A673 (cell line): ENCODE measurements around the gene SDE2. TPM values are rescaled to one million over a fixed set of nuclear protein-coding genes. Genes with fewer than 3 reads are reported as not detected.

ENCODE experiments used
- BruUV-seq: library from RNA; stranded (reverse); fragments of 400-500 nt; replicated peaks from 2 replicates; lab custom pipeline; 2021; lab: Mats Ljungman, UMichigan
- CTCF ChIA-PET: fragments of 300-600 bp; sonication (Branson Sonifier 250); formaldehyde crosslinking; loops from one replicate; lab custom pipeline; 2022; ENCODE audit warnings: antibody characterized with exemption; lab: Charles Lee
- POLR2A ChIA-PET: fragments of 300-600 bp; sonication (Branson Sonifier 250); formaldehyde crosslinking; loops from one replicate; lab custom pipeline; 2022; ENCODE audit warnings: antibody characterized with exemption; ENCODE audit not compliant: low non-redundant PET; lab: Charles Lee
- DNase-seq: peaks from one replicate; pipeline ENCODE4 v3.0.0-alpha.2; 2015; ENCODE audit warnings: low spot score
- H3K27ac ChIP-seq: fragments of 200-600 bp; sonication (generic); 2 replicates; pipeline ENCODE4 v1.5.1; 2016; ENCODE audit warnings: mixed run types, low read depth, mild to moderate bottlenecking, mixed read lengths, antibody characterized with exemption, low read length; ENCODE audit not compliant: poor library complexity, severe bottlenecking
- H3K27me3 ChIP-seq: fragments of 200-600 bp; sonication (generic); replicated peaks from 2 replicates; pipeline ENCODE4 v1.6.1; 2017; ENCODE audit warnings: mixed run types, low read depth, mild to moderate bottlenecking, mixed read lengths, antibody characterized with exemption, low read length; ENCODE audit not compliant: insufficient read depth, poor library complexity
- H3K36me3 ChIP-seq: fragments of 200-600 bp; sonication (generic); 2 replicates; pipeline ENCODE4 v1.6.1; 2016; ENCODE audit warnings: mixed run types, mild to moderate bottlenecking, mixed read lengths, antibody characterized with exemption, low read length; ENCODE audit not compliant: insufficient read depth, poor library complexity, severe bottlenecking
- H3K4me1 ChIP-seq: fragments of 200-600 bp; sonication (generic); 2 replicates; pipeline ENCODE4 v1.6.1; 2017; ENCODE audit warnings: mixed run types, mild to moderate bottlenecking, mixed read lengths, antibody characterized with exemption, low read length; ENCODE audit not compliant: insufficient read depth, poor library complexity, severe bottlenecking
- H3K4me3 ChIP-seq: fragments of 200-600 bp; sonication (generic); 2 replicates; pipeline ENCODE4 v1.5.1; 2016; ENCODE audit warnings: low read depth, mixed run types, mild to moderate bottlenecking, mixed read lengths, low read length; ENCODE audit not compliant: poor library complexity, severe bottlenecking
- H3K9me3 ChIP-seq: fragments of 200-600 bp; sonication (generic); 2 replicates; pipeline ENCODE4 v1.6.1; 2016; ENCODE audit warnings: mixed run types, low read depth, mild to moderate bottlenecking, mixed read lengths, antibody characterized with exemption, low read length; ENCODE audit not compliant: poor library complexity, severe bottlenecking
- CTCF ChIP-seq: fragments of 300-800, 200-600 bp; sonication (generic); conservative IDR thresholded peaks from 2 replicates; pipeline ENCODE4 v1.5.1; 2017; ENCODE audit warnings: low read depth, mild to moderate bottlenecking, antibody characterized with exemption, low read length, moderate library complexity, mixed read lengths
- EZH2 ChIP-seq: fragments of 200-600 bp; sonication (generic); IDR thresholded peaks from 2 replicates; pipeline ENCODE4 v1.6.1; 2017; ENCODE audit warnings: borderline replicate concordance, low read depth, mild to moderate bottlenecking, mixed read lengths, antibody characterized with exemption, low read length; ENCODE audit not compliant: poor library complexity, severe bottlenecking
- intact Hi-C: fragments of 100-400 bp; cut with micrococcal nuclease; formaldehyde crosslinking; loops from one replicate; pipeline ENCODE4 v1.10.0; 2022; ENCODE audit not compliant: unreplicated experiment
- total RNA-seq: library from RNA; stranded (reverse); gene quantifications from 2 replicates; pipeline ENCODE4 v1.2.3, GENCODE V29; 2021

Gene SDE2
- total RNA-seq, 1 experiment from 2014 or later = 26.7 TPM

- no TSS peak for BruUV-seq
- Histone ChIP-seq H3K9me3 (no peaks in the 10 kb centered on the region), H3K36me3 (no peaks in the 10 kb centered on the region), H3K4me1 (no peaks in the 10 kb centered on the region), H3K4me3 (no peak overlapping the region), H3K27ac (no peak overlapping the region), H3K27me3 (no peaks in the 10 kb centered on the region)
- intact Hi-C loops = no loop called here
- ChIA-PET POLR2A (interaction anchor here (0.6 kb wide), 1 partner anchor 90 kb away, joined by 20 read pairs; no protein-coding TSS in a partner anchor), CTCF (no interaction called here)
- TF ChIP-seq EZH2 (no peak), CTCF (no peak)
- DNase-seq = no peak
These were observed 30.0 kb upstream of the SDE2 start for GRCh38 chr1:226029093-226029496.

DNA sequence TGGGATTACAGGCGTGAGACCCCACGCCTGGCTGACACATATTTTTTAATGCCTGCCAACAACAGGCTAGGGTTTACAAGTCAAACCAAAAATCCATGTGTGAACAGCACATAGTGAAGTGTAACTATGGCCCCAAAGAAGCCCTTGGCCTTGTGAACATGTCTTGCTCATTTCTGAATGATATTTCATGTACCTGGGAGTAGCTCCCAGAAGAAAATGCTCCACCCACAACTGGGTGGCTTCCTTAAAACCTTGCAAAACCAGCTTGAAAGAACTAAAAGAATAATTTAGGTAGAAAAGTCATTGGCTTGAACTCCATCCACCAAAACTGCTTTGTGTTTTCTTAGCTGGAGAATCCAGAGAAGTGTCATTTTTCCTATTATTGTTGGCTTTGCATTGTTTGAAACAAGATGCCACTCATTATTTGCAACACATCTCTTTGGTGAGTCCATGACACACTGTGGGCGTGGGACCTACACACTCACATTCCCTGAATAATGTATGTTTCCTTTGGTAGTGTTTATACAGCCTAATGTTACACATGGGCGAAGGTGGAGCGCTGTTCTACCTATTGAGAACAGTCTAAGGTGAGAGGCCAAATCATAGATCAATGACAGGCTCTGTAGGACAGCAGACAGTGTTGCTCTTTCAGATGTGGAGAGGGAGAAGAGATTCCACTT lies 28.5 kb upstream of the SDE2 start:
- CTCF ChIA-PET = no interaction called here

DNA sequence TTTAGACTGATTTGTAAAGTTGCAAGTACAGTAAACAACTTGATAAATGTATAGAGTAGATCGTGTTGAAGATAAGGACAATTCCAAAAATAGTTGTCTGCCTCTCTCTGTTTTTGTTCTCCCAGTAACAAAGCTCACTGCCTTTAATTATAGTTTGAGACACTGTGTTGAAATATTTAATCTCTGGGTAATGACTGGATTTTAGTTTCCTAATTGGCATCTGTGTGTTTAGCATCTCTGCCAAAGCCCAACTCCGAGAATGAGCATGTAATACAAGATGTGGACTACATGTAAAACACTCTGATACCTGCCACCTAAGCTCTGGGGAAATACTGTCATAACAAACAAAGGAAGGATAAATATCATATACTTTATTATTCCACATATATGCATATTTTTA lies 27.7 kb upstream of the SDE2 start:
- H3K4me3 ChIP-seq = no peak overlapping the region
- no peaks in the 10 kb centered on the region for H3K36me3 ChIP-seq
- no peak for DNase-seq
- ChIA-PET POLR2A (no interaction called here), CTCF (no interaction called here)
- intact Hi-C loops = no loop called here
- TF ChIP-seq CTCF (no peak), EZH2 (no peak)
- no peaks in the 10 kb centered on the region for H3K4me1 ChIP-seq
- no TSS peak for BruUV-seq
- H3K27ac ChIP-seq = no peak overlapping the region
- no peaks in the 10 kb centered on the region for H3K27me3 ChIP-seq
- no peaks in the 10 kb centered on the region for H3K9me3 ChIP-seq

More for the DNA sequence above, 28.5 kb upstream of the SDE2 start:
- Histone ChIP-seq H3K36me3 (no peaks in the 10 kb centered on the region), H3K4me1 (no peaks in the 10 kb centered on the region), H3K9me3 (no peaks in the 10 kb centered on the region), H3K27me3 (no peaks in the 10 kb centered on the region), H3K4me3 (no peak overlapping the region), H3K27ac (no peak overlapping the region)
- intact Hi-C loops = no loop called here
- POLR2A ChIA-PET = no interaction called here
- DNase-seq = no peak
- BruUV-seq = no TSS peak
- no peak for TF ChIP-seq EZH2
- no peak for TF ChIP-seq CTCF
